GM12864 (cell line): ENCODE results near the gene THOC5.
A peak's percentile ranks its signal among the peaks of the same experiment; 100 is the strongest.

ENCODE experiments used
- DNase-seq: peaks from one replicate; pipeline ENCODE4 v3.0.0-alpha.2; 2011; ENCODE audit warnings: low read depth
- H3K4me3 ChIP-seq: 2 replicates; pipeline ENCODE4 v1.5.1; 2011; ENCODE audit warnings: mild to moderate bottlenecking, low read depth, low read length, control low read depth
- TF ChIP-seq, protein P1 (sequence below): IDR thresholded peaks from 2 replicates; pipeline ENCODE4 v1.5.1; 2011; ENCODE audit warnings: low read depth, mild to moderate bottlenecking, moderate library complexity, low read length, control low read depth, inconsistent platforms; ENCODE audit errors: missing control alignments

The THOC5 gene

DNA sequence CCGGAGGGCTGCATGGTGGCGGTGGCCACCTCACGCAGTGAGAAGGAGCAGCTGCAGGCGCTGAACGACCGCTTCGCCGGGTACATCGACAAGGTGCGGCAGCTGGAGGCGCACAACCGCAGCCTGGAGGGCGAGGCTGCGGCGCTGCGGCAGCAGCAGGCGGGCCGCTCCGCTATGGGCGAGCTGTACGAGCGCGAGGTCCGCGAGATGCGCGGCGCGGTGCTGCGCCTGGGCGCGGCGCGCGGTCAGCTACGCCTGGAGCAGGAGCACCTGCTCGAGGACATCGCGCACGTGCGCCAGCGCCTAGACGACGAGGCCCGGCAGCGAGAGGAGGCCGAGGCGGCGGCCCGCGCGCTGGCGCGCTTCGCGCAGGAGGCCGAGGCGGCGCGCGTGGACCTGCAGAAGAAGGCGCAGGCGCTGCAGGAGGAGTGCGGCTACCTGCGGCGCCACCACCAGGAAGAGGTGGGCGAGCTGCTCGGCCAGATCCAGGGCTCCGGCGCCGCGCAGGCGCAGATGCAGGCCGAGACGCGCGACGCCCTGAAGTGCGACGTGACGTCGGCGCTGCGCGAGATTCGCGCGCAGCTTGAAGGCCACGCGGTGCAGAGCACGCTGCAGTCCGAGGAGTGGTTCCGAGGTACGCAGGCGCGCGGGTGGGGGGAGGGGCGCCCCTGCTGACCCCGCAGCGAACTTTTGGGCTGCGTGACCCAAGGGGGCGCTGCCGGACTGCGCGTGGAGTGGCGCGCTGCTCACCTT lies 72.9 kb downstream of the THOC5 start:
- TF ChIP-seq, protein P1, sequence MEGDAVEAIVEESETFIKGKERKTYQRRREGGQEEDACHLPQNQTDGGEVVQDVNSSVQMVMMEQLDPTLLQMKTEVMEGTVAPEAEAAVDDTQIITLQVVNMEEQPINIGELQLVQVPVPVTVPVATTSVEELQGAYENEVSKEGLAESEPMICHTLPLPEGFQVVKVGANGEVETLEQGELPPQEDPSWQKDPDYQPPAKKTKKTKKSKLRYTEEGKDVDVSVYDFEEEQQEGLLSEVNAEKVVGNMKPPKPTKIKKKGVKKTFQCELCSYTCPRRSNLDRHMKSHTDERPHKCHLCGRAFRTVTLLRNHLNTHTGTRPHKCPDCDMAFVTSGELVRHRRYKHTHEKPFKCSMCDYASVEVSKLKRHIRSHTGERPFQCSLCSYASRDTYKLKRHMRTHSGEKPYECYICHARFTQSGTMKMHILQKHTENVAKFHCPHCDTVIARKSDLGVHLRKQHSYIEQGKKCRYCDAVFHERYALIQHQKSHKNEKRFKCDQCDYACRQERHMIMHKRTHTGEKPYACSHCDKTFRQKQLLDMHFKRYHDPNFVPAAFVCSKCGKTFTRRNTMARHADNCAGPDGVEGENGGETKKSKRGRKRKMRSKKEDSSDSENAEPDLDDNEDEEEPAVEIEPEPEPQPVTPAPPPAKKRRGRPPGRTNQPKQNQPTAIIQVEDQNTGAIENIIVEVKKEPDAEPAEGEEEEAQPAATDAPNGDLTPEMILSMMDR = peak; percentile 20
- DNase-seq = no peak
- peak overlapping the region; percentile 40 for H3K4me3 ChIP-seq

DNA sequence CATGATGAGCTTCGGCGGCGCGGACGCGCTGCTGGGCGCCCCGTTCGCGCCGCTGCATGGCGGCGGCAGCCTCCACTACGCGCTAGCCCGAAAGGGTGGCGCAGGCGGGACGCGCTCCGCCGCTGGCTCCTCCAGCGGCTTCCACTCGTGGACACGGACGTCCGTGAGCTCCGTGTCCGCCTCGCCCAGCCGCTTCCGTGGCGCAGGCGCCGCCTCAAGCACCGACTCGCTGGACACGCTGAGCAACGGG lies 73.4 kb downstream of the THOC5 start:
- TF ChIP-seq, protein P1 = no peak
- no peak for DNase-seq
- H3K4me3 ChIP-seq = no peak overlapping the region

DNA sequence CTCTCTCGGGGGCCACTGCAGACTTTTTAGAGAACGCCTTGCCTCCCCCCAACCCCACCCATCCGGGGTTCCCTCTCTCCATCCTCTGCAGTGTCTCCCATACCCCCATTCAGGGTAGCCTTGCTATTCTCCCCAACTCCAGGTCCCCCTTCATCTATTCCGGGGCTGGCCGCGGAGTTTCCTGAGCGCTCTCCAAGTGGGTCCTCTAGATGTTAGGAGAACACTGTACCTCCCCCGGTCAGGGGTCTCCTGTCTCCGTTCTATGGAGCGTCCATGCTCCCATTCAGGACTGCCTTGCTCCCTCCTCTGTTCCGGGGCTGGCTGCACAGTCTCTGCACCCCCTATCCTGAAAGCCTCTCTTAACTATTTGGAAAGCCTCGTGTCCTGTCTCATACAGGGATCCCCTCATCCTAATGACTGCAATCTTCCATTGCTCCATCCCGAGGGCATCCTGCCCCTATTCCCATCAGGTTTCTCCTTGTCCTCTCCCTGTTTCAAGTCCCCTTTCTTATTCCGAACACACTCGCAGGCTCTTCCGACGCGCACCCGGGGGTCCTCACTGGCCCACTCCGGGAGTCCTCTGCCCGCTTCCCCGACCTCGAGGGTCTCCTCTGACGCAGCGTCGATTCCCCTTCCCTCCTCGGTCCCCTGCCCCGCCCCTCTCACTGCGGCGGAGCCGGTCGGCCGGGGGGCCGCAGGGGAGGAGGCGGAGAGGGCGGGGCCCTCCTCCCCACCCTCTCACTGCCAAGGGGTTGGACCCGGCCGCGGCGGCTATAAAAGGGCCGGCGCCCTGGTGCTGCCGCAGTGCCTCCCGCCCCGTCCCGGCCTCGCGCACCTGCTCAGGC lies 73.9 kb downstream of the THOC5 start, which contains the start of gene NEFH:
Gene NEFH (plus strand): TSS at position 802 of the 845 bp plus-strand sequence. CDS start 45 bp downstream, outside the sequence.
- H3K4me3 ChIP-seq = peak within 1 kb of the TSS; percentile 40
- DNase-seq = no peak
- TF ChIP-seq, protein P1 = no peak

DNA sequence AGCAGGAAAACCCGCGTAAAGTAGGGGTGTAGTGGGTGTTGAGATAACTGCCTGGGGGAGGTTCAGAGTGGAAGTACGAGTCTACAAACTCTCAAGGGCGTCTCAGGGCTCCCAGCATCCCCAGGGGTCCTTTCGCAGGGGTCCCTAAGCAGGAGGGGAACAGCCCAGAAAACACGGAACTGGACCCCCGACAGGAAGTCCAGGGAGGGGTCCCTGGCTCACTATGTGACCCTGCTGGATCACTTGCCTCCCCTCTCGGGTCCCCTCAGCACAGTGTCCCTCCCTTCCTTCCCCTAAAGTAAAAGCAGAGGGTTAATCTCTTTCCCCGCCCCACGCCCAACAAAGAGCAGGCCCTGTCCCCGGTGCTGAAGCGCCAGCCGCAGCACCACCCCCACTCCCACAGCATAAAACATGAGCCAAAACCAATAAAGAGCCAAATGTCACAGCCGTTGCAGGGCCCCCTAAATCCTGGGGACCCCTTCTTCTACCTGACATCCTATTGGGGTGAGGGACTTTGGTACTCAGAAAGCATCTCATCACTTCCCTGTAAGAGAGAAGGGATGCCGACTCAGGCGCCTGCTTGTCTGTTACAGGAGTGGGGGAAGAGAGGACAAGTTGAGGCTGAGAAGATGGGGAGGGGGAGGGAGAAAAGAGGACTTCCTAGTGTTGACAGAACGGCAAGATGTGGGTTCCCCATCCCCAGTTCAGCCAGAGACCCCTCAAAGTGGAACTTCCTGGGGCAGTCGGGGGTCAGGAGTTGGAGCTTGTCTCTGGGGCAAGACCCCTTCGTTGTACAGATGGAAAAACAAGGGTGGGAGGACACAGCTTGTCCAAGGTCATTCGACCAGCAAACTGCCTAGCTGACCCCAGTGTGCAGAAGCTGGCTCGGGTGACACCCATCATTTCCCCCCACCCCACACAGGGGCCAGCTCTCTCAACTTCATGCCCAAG lies 75.0 kb downstream of the THOC5 start:
- no peak overlapping the region for H3K4me3 ChIP-seq
- TF ChIP-seq, protein P1 = no peak
- no peak for DNase-seq

DNA sequence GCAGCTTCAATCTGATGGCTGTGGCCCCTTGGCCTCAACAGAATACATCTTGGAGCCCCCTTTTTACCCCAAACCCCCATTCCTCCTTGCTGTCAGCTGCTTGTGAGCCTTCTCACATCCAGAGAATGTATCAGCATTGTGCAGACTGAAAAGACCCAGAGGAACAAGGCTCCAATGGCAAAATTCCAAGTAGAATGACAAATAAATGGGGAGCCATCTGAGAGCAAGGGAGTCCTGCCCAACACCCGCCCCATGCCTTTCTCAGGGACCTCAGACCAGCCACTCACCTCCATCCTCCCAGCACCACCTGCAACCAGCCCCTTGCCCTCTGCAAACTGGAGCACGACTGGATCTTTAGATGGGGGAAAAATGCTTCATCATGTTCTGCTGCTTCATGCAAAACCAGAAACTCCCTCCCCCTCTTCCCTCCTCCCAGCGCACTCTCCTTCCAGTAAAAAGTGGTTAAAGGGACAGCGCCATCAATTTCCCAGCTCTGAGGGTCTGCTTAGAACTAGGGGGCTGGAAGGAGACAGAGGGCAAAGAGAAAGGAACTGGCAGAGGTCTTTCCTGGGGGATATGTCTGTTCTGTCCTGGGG lies 75.7 kb downstream of the THOC5 start:
- DNase-seq = no peak
- TF ChIP-seq, protein P1 = no peak
- H3K4me3 ChIP-seq = no peak overlapping the region

DNA sequence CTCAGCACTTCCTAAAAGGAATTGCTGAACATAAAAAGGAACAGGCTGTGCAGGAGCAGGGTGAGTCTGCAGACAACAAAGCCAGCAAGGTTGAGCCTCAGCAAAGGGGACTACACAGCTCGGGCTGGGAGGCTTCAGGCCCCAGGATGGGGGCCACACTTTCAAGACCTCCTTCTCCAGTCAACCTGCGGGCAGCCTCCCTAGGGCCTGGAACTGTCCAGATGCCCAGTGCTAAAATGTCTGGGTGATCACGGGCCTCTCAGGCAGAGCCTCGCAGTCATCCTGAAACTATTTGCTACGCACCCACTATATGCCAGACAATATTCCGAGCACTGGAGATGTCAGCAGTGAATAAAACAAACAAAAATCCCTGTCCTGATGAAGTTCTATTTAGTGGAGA lies 77.4 kb downstream of the THOC5 start:
- H3K4me3 ChIP-seq = no peak overlapping the region
- TF ChIP-seq, protein P1 = no peak
- DNase-seq = no peak
